GM21825 (cell line): ENCODE data around the gene ZIC1.

Source experiments
- ATAC-seq: cut with Tn5 transposase; IDR thresholded peaks from one replicate; pipeline ENCODE4 v1.9.1; 2021; ENCODE audit warnings: mild to moderate bottlenecking, moderate library complexity; ENCODE audit not compliant: unreplicated experiment

ZIC1 gene

DNA sequence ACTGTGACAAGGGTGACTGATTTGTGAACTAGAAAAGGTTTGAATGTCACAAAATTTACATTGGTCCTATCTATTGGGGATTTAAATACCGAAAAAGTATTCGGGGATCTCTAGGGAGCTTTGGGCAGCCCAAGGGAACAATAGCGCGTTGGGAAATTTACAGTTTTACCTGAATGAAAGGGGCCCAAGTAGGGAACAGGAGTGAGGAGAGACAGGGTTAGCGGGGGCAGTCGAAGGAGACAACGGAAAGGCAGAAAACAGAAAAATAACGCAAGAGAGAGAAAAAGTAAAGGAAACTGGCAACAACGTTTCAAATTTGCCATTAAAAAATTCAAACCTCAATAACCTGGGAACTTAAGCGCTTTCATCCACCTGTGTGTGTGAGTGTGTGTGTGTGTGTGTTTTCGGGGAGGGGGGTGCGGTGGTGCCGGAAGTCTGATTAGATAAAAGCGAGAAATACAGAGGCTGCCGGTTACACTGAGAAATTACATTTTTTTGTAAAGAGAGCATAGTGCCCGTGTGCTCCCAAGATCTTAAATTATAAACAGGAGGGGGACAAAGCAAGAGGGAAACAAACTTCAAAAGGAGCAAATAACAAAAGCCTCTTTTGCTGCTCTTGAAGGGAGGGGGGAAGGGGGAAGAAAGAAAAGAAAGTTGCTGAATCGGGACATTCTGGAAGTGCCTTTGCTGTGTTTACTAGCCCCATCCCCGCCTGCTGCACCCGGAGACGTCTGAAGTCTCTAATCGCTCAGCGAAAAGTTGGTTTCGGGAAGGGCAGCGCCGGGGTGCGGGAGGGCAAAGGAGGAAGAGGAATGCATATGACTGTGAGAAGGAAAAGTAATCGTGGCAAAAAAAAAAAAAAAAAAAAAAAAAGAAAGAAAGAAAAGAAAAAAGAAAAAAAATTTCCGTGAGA lies 721 bp upstream of the ZIC1 start:
- no peak for ATAC-seq

DNA sequence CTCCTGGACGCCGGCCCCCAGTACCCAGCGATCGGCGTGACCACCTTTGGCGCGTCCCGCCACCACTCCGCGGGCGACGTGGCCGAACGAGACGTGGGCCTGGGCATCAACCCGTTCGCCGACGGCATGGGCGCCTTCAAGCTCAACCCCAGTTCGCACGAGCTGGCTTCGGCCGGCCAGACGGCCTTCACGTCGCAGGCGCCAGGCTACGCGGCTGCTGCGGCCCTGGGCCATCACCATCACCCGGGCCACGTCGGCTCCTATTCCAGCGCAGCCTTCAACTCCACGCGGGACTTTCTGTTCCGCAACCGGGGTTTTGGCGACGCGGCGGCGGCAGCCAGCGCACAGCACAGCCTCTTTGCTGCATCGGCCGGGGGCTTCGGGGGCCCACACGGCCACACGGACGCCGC lies 956 bp downstream of the ZIC1 start:
- ATAC-seq, result no peak

DNA sequence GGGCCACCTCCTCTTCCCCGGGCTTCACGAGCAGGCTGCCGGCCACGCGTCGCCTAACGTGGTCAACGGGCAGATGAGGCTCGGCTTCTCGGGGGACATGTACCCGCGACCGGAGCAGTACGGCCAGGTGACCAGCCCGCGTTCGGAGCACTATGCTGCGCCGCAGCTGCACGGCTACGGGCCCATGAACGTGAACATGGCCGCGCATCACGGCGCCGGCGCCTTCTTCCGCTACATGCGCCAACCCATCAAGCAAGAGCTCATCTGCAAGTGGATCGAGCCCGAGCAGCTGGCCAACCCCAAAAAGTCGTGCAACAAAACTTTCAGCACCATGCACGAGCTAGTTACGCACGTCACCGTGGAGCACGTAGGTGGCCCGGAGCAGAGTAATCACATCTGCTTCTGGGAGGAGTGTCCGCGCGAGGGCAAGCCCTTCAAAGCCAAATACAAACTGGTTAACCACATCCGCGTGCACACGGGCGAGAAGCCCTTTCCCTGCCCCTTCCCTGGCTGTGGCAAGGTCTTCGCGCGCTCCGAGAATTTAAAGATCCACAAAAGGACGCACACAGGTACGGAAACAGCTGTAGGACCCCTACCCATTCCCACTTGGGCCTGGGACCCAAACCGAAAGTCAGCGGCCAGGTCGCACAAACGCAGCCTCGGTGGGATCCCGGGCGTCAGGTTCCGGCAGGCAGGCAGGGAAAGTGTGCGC lies 1.5 kb downstream of the ZIC1 start:
- no peak for ATAC-seq

DNA sequence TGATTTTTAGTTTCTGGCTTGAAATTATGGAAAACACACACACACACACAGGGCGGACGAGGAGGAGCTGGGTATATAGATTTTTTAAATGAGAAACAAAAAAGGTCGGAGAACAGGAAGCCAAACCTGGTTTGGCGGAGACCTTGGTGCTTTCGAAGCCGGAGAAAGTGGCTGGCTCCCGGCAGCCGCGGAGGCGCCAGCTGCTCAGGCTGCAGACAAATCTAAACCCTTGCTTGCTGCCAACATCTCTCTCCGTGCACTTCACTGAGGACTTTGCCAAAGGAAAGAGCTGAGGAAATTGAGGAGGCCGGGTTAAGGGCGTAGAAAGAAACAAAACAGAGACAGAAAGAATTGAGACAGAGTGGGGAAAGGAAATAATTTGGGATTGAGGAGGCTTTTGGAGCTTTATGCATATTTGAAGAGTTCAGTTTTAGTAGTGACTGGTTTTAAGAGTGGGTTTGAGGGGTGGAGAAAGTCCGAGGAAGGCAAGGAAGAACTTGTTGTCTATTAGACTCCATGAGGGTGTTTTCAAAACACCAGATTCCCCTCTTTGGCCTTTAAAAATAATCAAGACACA lies 2.2 kb downstream of the ZIC1 start:
- no peak for ATAC-seq

DNA sequence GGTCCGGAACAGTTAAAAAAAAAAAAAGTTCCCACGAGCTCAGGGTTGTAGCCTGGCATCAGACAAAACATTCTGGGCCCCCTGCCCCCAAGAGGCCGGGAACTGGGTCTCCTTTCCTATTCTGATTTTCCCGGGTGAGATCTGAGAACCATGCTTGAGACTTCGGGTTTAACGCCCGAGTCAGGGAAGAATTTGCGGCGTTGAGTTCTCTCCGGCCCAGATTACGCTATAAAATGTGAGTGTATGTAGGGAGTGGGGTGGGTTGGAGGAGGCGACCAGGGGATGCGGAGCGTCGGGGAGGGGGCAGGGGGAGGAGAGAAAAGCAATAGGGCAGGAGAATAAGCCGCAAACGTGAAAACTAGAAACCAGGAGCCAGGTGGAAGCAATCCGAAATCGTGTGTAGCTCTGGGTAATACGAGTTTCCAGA lies 2.7 kb downstream of the ZIC1 start:
- no peak for ATAC-seq

DNA sequence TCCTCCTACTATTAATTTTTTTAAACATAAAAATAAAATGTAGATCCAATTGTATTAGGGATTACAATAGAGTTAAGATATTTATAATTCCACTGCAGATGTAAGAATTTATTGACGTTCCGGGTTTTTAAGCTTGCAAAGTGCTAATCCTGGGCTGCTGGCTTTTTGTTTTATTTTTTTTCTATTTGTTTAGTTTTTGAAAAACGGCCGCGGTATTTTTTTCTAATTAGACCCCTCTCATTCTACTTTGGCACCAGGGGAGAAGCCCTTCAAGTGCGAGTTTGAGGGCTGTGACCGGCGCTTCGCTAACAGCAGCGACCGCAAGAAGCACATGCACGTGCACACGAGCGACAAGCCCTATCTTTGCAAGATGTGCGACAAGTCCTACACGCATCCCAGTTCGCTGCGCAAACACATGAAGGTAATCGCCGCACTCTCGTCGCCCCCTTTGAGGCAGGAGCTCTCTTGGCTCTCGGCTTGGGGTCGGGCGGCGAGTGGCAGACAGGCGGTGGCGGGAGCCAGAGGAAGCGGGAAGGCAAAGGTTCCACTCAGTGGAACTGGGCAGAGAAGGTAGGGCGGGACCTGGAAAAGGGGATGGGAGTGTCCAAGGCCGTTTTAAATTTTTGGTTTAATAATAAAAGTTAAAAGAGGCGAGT lies 3.2 kb downstream of the ZIC1 start:
- no peak for ATAC-seq

DNA sequence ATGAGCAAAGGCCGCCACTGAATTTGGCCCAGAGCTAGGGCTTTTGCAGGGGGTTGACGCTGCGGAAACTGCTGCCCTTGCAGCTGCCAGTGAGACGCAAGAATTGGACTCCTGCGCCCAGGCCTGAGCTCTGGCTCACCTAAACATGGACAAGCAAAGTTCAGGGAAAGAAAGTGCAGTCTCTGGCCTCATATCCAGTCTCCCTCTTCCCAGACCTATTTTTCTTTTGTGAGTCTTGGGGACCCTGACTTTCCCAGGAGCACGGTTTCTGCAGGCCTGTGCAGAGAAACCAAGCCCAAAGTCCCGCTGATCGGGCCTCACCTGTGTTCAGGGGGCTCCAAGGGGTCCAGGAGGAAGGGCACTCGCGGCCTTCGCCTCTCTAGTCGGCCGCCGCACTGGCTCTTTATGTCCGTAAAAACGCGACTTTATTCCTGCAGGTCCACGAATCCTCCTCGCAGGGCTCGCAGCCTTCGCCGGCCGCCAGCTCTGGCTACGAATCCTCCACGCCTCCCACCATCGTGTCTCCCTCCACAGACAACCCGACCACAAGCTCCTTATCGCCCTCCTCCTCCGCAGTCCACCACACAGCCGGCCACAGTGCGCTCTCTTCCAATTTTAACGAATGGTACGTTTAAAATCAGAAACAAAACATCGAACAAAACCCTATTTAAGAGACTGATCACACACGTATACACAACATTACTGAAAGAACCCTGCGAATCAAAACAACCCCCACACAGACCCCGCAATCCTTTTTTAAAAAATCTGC lies 3.9 kb downstream of the ZIC1 start:
- ATAC-seq, result no peak

DNA sequence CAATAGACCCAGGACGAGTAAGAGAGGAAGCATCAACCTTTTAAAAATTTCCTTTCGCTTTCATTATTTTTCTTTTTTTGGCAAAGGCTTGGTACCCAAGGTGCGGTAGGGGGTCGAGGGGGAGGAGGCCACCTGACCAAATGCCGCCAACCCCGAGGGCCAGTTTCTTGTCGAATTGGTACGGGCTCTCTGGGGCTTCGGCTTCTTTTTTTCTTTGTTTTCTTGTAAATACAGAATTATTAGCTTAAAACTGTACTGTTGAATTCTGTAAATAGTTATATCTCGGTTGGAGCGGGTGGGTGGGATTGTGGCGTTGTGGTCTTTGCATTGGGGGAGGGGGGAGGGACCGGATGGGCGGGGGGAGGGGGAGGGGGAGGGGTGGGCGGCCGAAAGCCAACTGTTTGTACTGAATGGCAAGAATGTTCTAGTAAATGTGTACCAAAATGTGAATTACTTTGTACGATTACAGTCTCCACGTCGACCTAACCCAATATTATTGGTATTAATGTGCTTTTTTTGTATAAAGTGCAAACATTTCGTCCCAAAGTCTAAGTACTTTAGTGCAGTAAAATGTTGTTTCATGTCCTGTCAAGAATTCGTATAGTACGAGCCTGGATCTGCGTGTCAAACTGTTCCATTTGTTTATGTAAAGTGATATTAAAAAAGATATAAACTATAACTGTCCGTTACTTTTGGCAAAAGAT lies 4.7 kb downstream of the ZIC1 start:
- no peak for ATAC-seq

DNA sequence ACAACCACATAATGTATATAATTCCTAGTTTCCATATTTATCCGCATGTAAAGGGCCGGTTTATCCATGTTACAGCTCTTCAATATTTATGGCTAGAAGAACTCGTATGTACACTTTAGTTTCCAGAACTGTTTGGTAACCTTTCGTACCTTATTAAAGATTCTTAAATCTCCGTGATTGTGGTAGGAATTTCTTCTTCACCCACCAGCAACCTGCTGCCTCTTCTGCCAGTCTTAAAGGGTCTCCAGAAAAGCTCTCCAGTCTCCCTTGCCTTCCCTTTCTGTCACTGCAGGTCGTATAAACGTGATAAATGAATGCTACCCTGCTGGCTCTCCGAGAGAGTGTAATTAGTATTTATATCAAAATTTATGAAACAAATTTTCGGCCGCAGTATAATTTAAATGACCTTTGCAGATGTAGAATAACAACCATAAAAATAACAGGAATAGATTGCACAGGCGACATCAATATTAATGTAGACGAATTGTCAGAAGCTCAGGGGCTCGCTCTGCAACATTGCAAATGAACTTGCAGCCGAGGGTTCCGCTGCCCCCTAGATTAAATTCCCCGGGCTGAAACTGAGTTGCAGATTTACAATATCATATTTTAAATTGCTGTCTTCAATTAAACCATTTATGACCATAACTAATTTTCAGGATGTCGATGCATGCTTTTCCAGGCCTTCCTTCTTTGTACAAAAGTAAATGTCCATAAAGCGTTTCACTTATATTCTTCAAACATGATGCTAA lies 5.4 kb downstream of the ZIC1 start:
- no peak for ATAC-seq

DNA sequence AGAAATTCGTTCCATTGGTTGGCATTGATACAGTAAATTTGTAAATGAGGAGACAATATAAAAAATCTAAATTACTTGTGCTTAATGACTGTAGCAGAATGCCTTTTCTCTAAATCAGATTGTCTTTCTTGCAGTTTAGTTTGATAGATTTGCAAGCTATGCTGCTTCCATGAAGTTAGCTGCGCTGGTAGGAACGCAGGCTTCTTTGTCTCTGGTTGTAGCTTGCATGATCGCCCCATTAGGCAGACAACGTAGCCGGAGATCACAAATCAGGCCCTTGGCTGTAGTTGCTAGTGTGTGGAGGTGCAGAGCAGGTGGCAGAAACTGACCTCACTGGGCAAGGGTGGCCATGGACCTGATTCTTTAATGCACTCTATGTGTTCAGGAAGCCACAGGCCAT lies 6.1 kb downstream of the ZIC1 start:
- no peak for ATAC-seq

DNA sequence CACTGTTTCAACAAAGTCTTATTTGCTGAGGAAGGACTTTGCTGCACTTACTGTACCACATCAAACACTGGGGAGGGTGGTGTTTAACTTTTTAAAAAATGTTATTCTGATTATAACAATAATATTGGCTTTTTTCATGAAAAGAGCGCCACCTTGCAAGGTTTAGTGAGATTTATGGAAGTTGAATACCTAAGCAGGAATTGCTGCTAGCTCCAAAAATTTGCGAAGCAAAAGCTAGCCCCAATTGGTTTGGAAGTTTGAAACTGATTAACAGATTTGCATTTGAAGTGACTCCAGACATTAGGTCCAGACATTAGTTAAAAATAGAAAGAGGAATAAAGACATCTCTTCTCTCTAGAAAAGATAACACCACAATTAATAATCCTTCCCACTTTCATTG lies 6.7 kb downstream of the ZIC1 start:
- ATAC-seq, result no peak

DNA sequence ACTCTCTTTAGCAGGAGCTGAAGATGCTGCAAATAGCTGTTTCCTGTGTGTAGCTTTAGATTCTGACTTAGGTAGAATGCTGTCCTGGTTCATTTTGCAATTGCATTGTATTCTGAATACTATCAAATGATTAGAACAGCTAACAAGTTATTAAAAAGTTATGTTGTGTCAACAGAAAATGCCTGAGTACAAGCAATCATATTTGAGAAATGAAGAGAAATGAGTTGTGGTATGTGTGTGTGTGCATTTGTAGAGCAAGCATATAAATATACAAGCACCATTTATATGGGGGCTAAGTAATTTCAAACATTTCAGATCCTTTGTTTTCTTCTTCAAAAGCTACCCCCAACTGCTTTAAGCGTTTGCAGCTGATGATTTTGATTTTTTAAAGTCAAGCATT lies 7.8 kb downstream of the ZIC1 start:
- ATAC-seq, result no peak

DNA sequence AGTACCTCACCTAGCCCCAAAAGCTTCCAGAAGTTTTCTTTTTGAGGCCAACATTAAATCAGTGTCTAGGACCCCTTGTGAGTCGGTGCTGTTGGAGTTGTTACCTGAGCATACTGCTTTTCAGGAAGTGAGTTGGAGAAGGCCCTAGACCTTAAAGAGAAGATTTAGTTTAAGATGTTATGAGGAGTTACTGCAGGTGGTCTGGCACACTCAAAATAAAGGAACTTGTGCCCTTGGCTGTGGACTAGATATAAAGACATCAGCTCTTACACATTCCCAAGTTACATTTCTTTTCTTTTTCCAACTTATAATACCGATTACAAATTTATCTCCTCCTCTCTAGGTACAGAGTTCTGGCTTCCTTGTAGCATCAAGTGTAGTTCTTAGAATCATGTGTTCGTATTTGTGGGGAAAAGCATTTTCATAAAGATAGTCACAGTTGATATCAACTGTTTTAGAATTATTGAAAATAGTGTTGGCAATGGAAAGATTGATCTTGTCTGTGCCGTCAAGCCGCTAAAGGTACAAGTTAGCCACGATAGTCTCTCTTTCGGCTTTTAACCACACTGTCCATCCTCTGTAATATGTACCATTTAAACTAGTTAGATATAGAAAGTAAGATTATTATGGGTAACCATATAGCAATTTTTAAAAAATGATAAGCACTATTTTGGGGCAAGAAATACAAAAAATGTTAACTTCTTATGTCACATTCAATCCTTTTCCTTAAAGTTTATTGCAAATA lies 8.6 kb downstream of the ZIC1 start:
- ATAC-seq, result no peak

DNA sequence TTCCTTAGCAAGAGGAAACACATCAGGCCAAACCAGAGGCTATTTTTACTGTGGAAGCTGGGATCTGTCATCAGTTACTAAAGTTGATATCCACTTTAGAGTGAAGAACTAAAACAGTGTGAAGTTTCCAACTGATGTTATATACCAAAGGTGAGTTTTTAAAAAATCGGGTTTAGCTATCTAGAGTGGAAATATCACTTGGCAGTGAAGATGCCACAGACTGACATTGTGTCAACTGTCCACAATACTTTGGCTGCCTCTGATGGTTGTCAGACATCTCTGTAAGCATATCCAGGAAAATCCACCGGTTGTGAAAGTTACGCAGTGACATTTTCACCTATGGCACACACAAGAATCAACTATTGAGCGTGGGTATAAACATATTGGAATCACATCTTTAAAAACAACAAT lies 9.2 kb downstream of the ZIC1 start:
- ATAC-seq, result no peak

DNA sequence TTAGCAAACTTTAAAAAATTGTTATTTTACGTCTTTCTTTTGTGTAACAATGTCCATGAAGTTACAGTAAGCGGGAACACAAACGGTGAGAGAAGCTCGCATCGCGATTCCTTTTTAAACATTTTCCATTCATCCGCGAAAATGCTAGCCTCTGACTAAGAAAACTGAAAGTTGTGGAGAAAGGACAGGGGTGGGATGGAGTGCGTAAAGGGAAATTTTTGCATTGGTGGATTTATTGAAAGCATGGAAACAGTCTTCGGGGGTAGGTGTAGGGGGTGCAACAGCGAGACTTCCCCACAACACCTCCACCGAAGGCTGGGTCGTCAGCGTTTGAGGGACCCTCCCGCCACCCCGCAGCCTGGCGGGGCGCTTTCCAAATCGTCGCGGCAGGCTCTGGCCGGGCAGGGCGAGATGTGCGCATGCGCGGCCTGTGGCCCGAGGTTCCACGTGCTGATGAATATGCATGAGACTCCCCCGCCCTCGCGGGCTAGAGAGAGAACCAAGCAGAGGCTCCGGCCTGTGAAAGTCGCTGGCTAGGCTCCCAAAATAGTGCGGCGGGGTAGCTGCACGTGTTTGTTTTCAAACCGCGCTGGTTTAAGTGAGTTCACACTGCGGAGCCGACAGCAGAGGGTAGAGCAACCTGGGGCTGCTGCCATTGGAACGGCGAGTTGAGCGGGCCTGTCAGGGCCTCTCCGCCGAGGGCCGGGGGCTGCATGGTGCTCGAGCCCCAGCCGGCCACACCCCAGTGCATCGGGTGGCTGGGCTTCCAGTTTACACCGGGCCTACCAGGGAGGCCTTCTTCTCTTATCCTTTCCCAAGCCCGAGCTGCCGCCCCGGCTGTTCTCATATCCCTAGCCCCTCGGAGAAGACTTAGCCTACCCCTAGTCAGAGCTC lies 9.9 kb downstream of the ZIC1 start:
- ATAC-seq, result no peak

DNA sequence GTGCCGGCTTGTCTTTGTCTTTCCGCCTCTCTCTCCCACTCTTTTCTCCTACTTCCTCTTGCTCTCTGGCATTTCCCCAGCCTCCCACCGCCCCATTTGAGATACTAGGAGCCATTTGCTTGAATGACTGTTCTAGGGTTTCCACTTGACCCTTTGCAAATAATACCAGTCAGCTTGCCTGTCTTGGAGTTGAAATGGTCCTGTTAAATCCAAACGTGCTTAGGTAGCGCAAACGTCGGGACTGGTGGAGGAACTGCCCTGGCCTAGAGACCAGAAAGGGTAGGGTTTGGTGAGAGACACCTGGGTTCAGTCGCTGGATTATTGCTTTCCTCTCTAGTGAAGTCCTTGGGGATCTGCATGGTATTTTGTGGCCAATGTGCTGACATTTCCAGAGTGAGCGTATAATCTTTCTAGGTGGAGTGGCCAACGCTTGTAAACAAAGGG lies 10.6 kb downstream of the ZIC1 start:
- ATAC-seq, result no peak

DNA sequence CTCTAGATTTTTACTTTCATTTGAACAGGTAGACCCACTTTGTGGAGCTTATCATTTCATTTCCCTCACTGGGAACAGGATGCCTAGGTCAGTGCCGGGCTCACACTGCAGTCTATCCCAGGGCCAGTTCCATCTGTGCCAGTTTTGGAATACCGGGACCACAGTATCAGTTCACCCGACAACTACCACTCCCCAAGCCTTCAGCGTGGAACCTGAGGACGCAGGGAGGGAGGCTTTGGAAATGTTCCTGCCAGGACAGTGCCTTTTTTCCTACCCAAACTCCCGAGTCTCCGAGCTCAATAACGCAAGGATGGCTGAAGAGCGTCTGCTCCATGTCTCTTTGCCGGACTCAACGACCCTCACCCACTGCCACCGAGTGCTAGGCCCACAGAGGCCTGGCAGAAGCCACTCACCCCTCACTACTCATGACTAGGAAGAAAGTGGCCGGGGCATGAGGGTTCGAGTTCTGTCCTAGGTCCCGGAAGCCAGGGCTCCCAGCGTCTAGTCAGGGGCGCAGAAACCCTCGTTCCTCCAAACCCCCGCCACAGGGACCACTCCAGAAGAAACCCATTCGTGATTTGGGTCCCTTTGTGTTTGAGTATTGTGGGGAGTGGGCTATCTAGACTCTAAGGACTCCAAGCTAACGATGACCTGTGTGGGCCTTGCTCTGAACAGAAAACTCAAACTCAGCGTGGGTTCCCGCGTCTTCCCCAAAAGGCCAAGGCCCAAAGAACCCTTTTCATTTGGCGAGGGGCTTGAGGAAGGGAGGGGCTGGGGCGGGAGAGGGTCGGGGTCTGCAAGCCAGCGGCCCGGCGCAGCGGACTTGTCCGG lies 11.4 kb downstream of the ZIC1 start:
- ATAC-seq, result no peak
